Measurements from ENCODE around the gene ZNF451.

DNA sequence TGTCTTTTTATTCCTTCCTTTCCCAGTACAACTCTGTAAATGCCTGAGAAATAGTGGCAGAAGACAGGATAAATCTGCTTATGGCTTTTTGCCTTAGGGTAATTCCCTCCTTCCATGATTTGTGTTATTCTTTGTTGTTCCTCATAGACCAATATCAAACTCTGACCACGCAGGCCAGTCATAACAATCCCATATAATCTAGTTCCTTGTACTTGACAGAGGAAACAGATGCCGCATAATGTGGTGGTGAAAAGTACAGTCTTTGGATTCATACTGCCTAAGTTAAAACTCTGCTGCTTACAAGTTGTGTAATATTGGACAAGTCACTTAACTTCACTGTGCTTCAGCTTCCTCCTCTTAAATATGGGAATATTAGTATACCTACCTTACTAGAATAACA is 74.0 kb downstream of the ZNF451 start:
- TF ChIP-seq YY1 (IDR thresholded peaks at IDR 0.05; ENCODE audit: low read depth) (no peak), JUND (IDR thresholded peaks at IDR 0.05) (no peak), EZH2phosphoT487 (IDR thresholded peaks at IDR 0.05; ENCODE audit: borderline replicate concordance, low read depth) (no peak), EP300 (IDR thresholded peaks at IDR 0.05; ENCODE audit: borderline replicate concordance in 1 of 2, low read depth in 1 of 2, low read length in 1 of 2) (no peak), POLR2AphosphoS5 (IDR thresholded peaks at IDR 0.05; ENCODE audit: low read depth, low read length) (no peak), RXRA (IDR thresholded peaks at IDR 0.05; ENCODE audit: borderline replicate concordance, low read depth) (no peak), GATA2 (CRISPR knock-in tag; IDR thresholded peaks at IDR 0.05) (no peak), RAD21 (IDR thresholded peaks at IDR 0.05; ENCODE audit: low read length) (no peak)
- TF ChIP-seq, protein P1, sequence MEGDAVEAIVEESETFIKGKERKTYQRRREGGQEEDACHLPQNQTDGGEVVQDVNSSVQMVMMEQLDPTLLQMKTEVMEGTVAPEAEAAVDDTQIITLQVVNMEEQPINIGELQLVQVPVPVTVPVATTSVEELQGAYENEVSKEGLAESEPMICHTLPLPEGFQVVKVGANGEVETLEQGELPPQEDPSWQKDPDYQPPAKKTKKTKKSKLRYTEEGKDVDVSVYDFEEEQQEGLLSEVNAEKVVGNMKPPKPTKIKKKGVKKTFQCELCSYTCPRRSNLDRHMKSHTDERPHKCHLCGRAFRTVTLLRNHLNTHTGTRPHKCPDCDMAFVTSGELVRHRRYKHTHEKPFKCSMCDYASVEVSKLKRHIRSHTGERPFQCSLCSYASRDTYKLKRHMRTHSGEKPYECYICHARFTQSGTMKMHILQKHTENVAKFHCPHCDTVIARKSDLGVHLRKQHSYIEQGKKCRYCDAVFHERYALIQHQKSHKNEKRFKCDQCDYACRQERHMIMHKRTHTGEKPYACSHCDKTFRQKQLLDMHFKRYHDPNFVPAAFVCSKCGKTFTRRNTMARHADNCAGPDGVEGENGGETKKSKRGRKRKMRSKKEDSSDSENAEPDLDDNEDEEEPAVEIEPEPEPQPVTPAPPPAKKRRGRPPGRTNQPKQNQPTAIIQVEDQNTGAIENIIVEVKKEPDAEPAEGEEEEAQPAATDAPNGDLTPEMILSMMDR (IDR thresholded peaks at IDR 0.05) = no peak
- TF ChIP-seq, protein P2, sequence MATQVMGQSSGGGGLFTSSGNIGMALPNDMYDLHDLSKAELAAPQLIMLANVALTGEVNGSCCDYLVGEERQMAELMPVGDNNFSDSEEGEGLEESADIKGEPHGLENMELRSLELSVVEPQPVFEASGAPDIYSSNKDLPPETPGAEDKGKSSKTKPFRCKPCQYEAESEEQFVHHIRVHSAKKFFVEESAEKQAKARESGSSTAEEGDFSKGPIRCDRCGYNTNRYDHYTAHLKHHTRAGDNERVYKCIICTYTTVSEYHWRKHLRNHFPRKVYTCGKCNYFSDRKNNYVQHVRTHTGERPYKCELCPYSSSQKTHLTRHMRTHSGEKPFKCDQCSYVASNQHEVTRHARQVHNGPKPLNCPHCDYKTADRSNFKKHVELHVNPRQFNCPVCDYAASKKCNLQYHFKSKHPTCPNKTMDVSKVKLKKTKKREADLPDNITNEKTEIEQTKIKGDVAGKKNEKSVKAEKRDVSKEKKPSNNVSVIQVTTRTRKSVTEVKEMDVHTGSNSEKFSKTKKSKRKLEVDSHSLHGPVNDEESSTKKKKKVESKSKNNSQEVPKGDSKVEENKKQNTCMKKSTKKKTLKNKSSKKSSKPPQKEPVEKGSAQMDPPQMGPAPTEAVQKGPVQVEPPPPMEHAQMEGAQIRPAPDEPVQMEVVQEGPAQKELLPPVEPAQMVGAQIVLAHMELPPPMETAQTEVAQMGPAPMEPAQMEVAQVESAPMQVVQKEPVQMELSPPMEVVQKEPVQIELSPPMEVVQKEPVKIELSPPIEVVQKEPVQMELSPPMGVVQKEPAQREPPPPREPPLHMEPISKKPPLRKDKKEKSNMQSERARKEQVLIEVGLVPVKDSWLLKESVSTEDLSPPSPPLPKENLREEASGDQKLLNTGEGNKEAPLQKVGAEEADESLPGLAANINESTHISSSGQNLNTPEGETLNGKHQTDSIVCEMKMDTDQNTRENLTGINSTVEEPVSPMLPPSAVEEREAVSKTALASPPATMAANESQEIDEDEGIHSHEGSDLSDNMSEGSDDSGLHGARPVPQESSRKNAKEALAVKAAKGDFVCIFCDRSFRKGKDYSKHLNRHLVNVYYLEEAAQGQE (IDR thresholded peaks at IDR 0.05; ENCODE audit: low read depth, low read length) = no peak
- TF ChIP-seq, protein P3, sequence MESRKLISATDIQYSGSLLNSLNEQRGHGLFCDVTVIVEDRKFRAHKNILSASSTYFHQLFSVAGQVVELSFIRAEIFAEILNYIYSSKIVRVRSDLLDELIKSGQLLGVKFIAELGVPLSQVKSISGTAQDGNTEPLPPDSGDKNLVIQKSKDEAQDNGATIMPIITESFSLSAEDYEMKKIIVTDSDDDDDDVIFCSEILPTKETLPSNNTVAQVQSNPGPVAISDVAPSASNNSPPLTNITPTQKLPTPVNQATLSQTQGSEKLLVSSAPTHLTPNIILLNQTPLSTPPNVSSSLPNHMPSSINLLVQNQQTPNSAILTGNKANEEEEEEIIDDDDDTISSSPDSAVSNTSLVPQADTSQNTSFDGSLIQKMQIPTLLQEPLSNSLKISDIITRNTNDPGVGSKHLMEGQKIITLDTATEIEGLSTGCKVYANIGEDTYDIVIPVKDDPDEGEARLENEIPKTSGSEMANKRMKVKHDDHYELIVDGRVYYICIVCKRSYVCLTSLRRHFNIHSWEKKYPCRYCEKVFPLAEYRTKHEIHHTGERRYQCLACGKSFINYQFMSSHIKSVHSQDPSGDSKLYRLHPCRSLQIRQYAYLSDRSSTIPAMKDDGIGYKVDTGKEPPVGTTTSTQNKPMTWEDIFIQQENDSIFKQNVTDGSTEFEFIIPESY (IDR thresholded peaks at IDR 0.05; ENCODE audit: borderline replicate concordance, low read depth) = no peak
